Mucosa of rectum (tissue), 2 donors: ENCODE data around the gene NFIB.

ENCODE experiments used
- H3K27ac ChIP-seq, 2 donors: one replicate each; pipeline ENCODE4 v1.7.0; 2013; ENCODE audit warnings: inconsistent platforms in 2 of 2, low read depth in 2 of 2, low read length in 2 of 2
- H3K27me3 ChIP-seq, 2 donors: one replicate each; pipeline ENCODE4 v1.7.0; 2013; ENCODE audit warnings: low read length in 2 of 2; ENCODE audit not compliant: control insufficient read depth in 2 of 2, insufficient read depth in 2 of 2
- H3K36me3 ChIP-seq, 2 donors: one replicate each; pipeline ENCODE4 v1.7.0; 2013; ENCODE audit warnings: low read length in 2 of 2; ENCODE audit not compliant: control insufficient read depth in 2 of 2, insufficient read depth in 2 of 2
- H3K4me1 ChIP-seq, 2 donors: one replicate each; pipeline ENCODE4 v1.7.0; 2013; ENCODE audit warnings: low read length in 2 of 2, mild to moderate bottlenecking in 1 of 2; ENCODE audit not compliant: control insufficient read depth in 2 of 2, insufficient read depth in 2 of 2
- H3K4me3 ChIP-seq, 2 donors: one replicate each; pipeline ENCODE4 v1.7.0; 2013; ENCODE audit warnings: low read length in 2 of 2
- H3K9ac ChIP-seq, 2 donors: one replicate each; pipeline ENCODE4 v1.7.0; 2013; ENCODE audit warnings: low read length in 2 of 2, low read depth in 1 of 2, mild to moderate bottlenecking in 1 of 2
- H3K9me3 ChIP-seq, 2 donors: one replicate each; pipeline ENCODE4 v1.7.0; 2013; ENCODE audit warnings: low read length in 2 of 2; ENCODE audit not compliant: control insufficient read depth in 2 of 2
- donor health status: healthy.
- donor health status: Normal muscosa, but diverticular disease.

Gene NFIB

DNA sequence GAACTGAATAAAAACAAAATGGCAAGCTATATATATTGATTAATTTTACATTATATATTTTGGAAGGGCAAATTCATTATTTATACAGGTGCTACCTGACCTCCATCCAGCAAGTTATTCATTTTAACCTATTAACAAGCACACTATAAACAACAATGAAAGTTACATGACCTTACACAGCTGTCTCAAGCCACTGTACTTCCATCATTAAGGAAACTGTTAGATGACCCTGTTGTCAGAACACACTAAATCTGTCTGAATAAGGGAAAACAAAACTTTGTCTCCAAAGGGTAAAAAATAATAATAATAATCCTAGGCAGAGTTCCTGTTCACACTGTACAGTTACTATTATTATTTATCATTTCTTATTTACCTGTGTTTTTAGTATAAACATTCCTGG lies 44.0 kb downstream of the NFIB start:
- H3K4me1 ChIP-seq: no peaks in the 10 kb centered on the region
- no peaks in the 10 kb centered on the region for H3K9me3 ChIP-seq
- H3K27ac ChIP-seq: no peak overlapping the region
- no peaks in the 10 kb centered on the region for H3K27me3 ChIP-seq
- no peak overlapping the region for H3K9ac ChIP-seq
- H3K4me3 ChIP-seq: no peak overlapping the region
- H3K36me3 ChIP-seq: no peaks in the 10 kb centered on the region

DNA sequence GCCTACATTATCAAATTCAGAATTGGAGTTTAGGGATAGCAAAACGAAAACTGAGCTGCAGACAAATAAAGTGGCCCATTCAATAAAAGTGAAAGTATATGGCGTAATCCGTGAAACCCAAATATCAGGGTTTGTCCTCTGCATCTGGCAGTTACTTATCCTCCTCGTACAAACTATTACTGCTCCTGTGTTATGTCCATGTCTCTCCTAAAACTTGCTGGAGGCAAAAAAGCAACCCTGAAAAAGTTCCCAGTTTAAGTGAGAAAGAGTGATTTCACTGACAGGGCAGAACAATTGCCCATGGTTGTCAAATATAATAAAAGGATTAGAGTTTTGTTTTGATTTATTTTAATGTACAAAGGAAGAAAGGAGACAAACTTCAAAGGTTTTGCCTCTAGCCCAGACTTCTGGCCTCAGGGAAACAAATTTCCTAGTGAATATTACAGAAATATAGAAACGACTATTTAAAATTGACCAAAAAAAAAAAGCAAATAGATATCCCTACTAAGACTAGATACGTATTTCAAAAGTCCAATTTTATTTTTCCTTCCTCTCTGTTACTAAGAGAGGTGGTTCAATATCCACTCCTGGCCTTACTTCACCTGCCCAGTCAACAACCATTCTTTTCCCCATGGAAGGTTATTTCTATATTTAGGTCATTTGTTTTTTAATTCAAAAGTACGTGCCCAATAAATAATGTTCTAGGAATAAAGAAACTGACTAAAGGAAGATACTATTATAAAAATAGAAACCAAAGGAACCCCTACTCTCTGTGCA lies 50.0 kb downstream of the NFIB start:
- Histone ChIP-seq H3K36me3 (no peaks in the 10 kb centered on the region), H3K9ac (no peak overlapping the region), H3K27ac (no peak overlapping the region), H3K4me1 (no peaks in the 10 kb centered on the region), H3K27me3 (no peaks in the 10 kb centered on the region), H3K9me3 (no peaks in the 10 kb centered on the region), H3K4me3 (no peak overlapping the region)

DNA sequence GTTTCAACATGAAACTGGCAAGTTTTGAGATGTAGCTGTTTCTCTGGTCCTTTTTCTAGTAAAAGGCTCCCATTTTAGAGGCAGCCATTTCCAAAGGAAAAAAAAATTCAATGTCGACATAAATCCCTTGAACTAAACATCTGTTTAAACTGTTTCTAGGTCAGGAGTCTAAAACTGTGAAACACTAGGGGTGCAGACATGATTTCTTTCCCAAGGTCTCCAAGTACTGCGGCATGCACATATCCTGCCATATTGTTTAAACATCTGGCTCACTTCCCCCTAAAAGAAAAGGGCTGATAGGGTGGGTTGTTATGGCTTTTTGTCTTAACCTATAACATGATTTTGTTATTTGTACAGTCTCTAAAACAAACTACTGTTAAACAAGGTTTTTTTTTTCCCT lies 51.1 kb downstream of the NFIB start:
- no peak overlapping the region for H3K4me3 ChIP-seq
- H3K4me1 ChIP-seq: no peaks in the 10 kb centered on the region

DNA sequence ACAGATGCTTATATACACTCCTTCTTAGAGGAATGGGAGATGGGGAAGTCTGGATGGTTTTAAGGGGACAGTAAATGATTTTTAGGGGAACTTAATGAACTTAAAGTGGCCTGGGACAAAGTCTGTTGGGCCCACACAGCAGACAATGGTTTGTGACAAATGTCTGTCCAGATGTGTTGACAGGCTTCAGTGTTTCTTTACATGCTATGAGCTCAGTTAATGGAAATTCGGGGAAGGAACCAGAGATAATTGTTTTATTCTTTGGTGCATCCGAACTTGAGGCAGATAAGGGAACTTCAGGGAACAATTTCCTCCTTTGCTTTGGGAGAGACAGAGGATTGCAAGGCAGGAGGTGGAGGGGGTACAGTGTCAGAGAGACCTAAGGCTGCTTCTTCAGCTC lies 52.3 kb downstream of the NFIB start:
- no peak overlapping the region for H3K4me3 ChIP-seq
- peaks cover 0 to 2% of the 10 kb centered on the region in 2 donors for H3K4me1 ChIP-seq
- H3K36me3 ChIP-seq: no peaks in the 10 kb centered on the region
- no peak overlapping the region for H3K9ac ChIP-seq
- H3K27me3 ChIP-seq: no peaks in the 10 kb centered on the region
- no peak overlapping the region for H3K27ac ChIP-seq
- H3K9me3 ChIP-seq: no peaks in the 10 kb centered on the region

More for the DNA sequence above, 51.1 kb downstream of the NFIB start:
- no peak overlapping the region for H3K27ac ChIP-seq
- no peaks in the 10 kb centered on the region for H3K27me3 ChIP-seq
- H3K9ac ChIP-seq: no peak overlapping the region
- H3K9me3 ChIP-seq: no peaks in the 10 kb centered on the region
- H3K36me3 ChIP-seq: no peaks in the 10 kb centered on the region

DNA sequence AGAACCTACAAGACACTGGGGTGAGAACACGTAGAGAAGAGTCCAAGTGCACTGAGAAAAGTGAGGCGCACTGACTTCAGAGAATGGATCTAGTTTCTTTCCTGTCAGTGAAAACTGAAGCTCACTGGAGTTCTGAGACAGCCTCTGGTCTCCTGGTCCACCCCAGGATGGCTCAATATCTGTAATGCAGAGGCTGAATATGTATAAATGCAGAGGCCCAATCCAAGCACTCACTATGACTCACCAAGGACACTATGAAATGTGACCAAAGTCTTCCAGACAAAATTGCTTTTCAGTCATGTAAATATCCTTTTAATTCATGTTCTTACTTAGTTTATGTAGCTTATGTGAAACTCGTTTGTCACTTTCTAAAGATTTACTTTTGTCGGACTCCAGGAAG lies 53.8 kb downstream of the NFIB start:
- Histone ChIP-seq H3K4me3 (no peak overlapping the region), H3K9ac (no peak overlapping the region), H3K4me1 (peaks cover 0 to 4% of the 10 kb centered on the region in 2 donors), H3K27me3 (no peaks in the 10 kb centered on the region), H3K9me3 (no peaks in the 10 kb centered on the region), H3K27ac (no peak overlapping the region), H3K36me3 (no peaks in the 10 kb centered on the region)

DNA sequence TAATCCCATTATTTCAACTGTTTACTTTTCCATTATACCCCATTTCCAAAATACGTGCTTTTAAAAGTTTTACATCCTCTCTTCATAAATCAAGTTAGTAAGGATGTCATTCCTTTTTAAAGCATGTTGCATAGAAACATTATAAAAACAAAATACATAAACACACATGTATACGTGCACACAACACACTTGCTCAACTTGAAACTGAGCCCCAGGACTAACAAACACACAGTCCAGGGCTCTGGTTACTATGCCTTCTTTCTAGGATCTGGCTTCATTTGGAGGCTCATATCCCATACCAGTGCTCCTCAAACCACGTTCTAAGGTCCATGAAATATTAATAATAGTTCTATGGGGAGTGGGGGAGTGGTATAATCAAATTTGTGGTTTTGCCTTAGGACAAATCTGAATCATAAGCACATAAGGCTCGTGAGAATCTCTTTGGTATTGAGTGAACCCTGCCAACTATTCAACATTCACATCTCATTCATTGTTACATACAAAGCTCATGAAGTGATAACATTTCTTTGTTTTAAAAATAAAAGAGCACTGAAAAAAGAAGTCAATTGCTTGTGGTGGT lies 55.2 kb downstream of the NFIB start:
- no peak overlapping the region for H3K9ac ChIP-seq
- no peak overlapping the region for H3K4me3 ChIP-seq
- H3K27ac ChIP-seq: no peak overlapping the region
- H3K27me3 ChIP-seq: no peaks in the 10 kb centered on the region
- H3K4me1 ChIP-seq: peaks cover 0 to 4% of the 10 kb centered on the region in 2 donors
- H3K9me3 ChIP-seq: no peaks in the 10 kb centered on the region
- H3K36me3 ChIP-seq: no peaks in the 10 kb centered on the region

DNA sequence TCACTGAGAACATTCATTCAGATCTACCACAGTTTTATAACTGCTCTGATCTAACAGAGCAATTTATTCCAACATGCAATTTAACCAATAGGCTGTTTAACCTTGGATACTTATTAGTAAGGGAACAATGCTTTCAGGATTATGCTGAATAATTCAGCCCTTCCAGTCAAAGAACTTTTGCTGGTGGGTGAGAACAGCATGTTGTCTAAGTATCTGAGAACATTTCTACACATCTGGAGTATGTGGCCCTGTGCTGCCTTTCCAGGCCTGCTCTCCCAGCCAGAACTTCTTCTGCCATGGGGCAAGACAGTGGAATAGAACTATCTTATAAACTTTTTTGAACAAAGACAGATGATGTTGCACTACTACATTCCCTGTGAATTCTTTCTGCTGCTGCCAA lies 55.8 kb downstream of the NFIB start:
- Histone ChIP-seq H3K27ac (no peak overlapping the region), H3K9me3 (no peaks in the 10 kb centered on the region), H3K36me3 (no peaks in the 10 kb centered on the region), H3K4me1 (peaks cover 0 to 4% of the 10 kb centered on the region in 2 donors), H3K27me3 (no peaks in the 10 kb centered on the region), H3K4me3 (no peak overlapping the region), H3K9ac (no peak overlapping the region)

DNA sequence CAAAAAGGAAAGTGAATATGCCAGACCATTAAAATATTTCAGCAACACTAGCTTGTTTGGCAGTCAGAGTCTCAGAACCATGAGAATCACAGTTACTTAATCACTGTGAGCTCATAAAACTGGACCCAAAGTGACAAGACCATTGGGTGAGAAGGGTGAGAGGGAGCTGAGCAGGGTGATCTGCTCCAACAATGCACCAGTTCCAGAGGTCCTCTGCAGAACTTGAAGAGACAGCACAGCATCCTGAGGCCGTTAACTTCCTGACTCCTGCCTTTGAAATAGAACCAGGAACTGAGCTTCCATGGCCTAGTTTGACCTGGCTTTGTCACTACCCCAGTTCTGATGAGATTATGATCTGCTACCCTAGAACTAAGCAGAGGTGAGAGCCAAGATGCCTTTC lies 57.4 kb downstream of the NFIB start:
- Histone ChIP-seq H3K4me1 (peaks cover 4 to 6% of the 10 kb centered on the region in 2 donors), H3K27ac (no peak overlapping the region), H3K9ac (no peak overlapping the region)

DNA sequence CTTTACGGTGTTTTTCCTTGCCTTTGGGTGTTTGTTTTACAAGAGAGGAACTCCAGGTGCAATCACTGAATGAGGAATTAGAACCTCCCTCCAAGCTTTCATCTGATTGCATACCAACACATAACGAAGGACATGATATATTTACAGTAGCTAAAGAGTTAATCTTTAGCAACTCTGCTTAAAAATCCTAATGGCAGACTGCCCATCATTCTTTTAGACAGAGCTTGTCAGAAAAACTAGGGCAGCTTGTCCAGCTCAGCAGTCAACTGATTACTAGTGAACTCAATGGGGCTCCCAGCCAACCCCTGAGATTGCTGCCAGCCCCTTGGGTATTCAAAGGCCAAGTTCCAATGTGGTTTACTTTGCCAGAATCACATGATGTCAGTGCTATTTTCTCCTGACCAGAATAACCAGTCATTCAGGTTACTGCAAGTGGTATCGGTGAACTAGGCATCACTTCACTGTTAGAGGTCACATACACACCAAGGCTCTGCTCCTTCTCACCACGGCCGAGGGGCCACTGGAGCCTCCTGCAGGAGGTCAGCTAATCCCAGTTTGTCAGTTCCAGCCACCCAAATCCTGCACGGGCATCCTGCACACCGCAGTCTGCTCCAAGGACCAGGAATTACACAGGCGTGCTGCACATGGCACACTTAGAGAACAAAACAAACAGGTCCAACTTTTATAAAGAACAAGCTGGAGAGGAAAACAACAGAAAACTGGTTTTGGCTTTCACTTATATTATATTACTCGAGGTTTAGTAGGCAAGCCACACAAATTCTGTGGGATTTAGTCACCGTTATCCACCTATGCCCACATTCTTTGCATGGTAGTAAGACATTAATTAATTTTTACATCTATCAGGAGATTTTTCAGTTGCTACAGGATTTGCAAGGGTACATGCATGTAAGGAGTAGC lies 62.5 kb downstream of the NFIB start:
- H3K4me1 ChIP-seq: peaks cover 6 to 11% of the 10 kb centered on the region in 2 donors

More for the DNA sequence above, 57.4 kb downstream of the NFIB start:
- Histone ChIP-seq H3K4me3 (no peak overlapping the region), H3K36me3 (no peaks in the 10 kb centered on the region), H3K9me3 (no peaks in the 10 kb centered on the region), H3K27me3 (no peaks in the 10 kb centered on the region)

DNA sequence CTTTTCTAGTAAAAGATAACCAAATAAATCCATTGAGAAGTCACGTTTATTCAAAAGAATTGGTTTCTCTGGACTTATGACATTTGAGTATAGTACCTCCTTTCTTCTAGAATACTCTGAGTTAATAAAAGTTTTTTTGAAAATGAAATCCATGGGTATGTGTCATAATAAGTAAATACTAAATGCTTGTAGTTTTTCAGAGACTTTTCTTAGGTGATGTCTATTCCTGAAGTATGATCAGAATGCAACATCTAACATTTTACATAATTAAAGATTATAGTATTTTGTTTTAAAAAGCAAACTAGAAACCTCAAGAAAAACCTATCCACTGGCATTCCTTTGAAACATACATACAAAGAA lies 63.2 kb downstream of the NFIB start:
- Histone ChIP-seq H3K9me3 (no peaks in the 10 kb centered on the region), H3K4me1 (peaks cover 6 to 11% of the 10 kb centered on the region in 2 donors), H3K36me3 (no peaks in the 10 kb centered on the region), H3K27me3 (no peaks in the 10 kb centered on the region), H3K9ac (no peak overlapping the region), H3K27ac (no peak overlapping the region), H3K4me3 (no peak overlapping the region)

More for the DNA sequence above, 62.5 kb downstream of the NFIB start:
- Histone ChIP-seq H3K9ac (no peak overlapping the region), H3K27ac (peak overlapping the region; percentile 46 to 50), H3K27me3 (no peaks in the 10 kb centered on the region), H3K36me3 (no peaks in the 10 kb centered on the region), H3K9me3 (no peaks in the 10 kb centered on the region), H3K4me3 (peak overlapping the region in 1 of 2 donors; percentile 48)
